ENCODE measurements around the gene ATP5F1A.

Gene ATP5F1A

GRCh38 chr18:46095532-46095931, 2.6 kb downstream of the ATP5F1A start:
- TF ChIP-seq GATA2 (IDR thresholded peaks at IDR 0.05; ENCODE audit: low read depth, low read length) (no peak), GATA3 (IDR thresholded peaks at IDR 0.05; ENCODE audit: low read depth, low read length) (no peak)

DNA sequence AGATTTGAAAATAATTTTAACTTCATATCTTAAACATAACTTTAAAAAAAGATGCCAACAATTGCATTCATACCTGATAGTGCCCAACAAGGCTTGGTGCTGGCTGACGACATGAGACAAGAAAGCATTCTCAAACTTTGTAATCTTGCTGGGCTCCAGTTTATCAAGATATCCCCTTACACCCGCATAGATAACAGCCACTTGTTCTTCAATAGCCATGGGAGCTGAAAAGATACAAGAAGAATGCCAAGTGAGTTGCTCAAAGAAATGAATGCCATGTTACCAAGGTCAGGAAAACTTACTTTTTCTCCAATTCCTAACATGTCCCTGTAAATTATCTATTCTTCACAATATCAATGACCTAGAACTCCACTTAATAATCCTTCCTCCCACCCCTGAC, 13.7 kb downstream of the ATP5F1A start:
- TF ChIP-seq GATA3 (IDR thresholded peaks at IDR 0.05; ENCODE audit: low read depth, low read length) (no peak), GATA2 (IDR thresholded peaks at IDR 0.05; ENCODE audit: low read depth, low read length) (no peak)

- TF ChIP-seq GATA2 (IDR thresholded peaks at IDR 0.05; ENCODE audit: low read depth, low read length) (no peak), GATA3 (IDR thresholded peaks at IDR 0.05; ENCODE audit: low read depth, low read length) (no peak)
These were observed 17.9 kb downstream of the ATP5F1A start for GRCh38 chr18:46080156-46080555.

DNA sequence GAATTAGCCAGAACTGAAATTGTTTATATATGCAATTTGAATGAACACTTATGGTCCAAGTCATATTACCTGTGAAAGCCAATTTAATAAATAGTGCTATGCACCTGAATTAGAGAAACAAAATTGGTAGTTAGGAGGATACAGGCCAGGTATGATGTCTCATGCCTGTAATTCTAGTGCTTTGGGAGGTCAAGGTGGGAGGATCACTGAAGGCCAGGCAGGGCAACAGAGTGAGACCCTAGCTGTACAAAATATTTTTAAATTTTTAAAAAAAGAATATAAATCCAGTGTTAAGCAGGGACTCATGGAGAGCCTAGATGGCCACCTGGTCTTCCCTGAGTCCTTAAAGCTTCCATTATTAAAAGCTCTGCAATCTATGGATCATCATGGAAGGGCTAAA, 18.8 kb downstream of the ATP5F1A start:
- TF ChIP-seq GATA2 (IDR thresholded peaks at IDR 0.05; ENCODE audit: low read depth, low read length) (no peak), GATA3 (IDR thresholded peaks at IDR 0.05; ENCODE audit: low read depth, low read length) (no peak)

GRCh38 chr18:46073474-46074331, 24.4 kb downstream of the ATP5F1A start:
- TF ChIP-seq GATA3 (IDR thresholded peaks at IDR 0.05; ENCODE audit: low read depth, low read length) (no peak), GATA2 (IDR thresholded peaks at IDR 0.05; ENCODE audit: low read depth, low read length) (no peak)

- TF ChIP-seq GATA2 (IDR thresholded peaks at IDR 0.05; ENCODE audit: low read depth, low read length) (no peak), GATA3 (IDR thresholded peaks at IDR 0.05; ENCODE audit: low read depth, low read length) (no peak)
These were observed 25.1 kb downstream of the ATP5F1A start for GRCh38 chr18:46072959-46073358.

GRCh38 chr18:46072376-46072867, 25.7 kb downstream of the ATP5F1A start:
- TF ChIP-seq GATA2 (IDR thresholded peaks at IDR 0.05; ENCODE audit: low read depth, low read length) = no peak

- TF ChIP-seq GATA2 (IDR thresholded peaks at IDR 0.05; ENCODE audit: low read depth, low read length) = no peak
- TF ChIP-seq GATA3 (IDR thresholded peaks at IDR 0.05; ENCODE audit: low read depth, low read length) = no peak
These were observed 26.3 kb downstream of the ATP5F1A start, which contains the start of gene PSTPIP2 for GRCh38 chr18:46071653-46072375. Gene PSTPIP2 (minus strand): TSS chr18:46072260. CDS start chr18:46072188, 72 bp downstream.

- TF ChIP-seq GATA2 (IDR thresholded peaks at IDR 0.05; ENCODE audit: low read depth, low read length) (no peak), GATA3 (IDR thresholded peaks at IDR 0.05; ENCODE audit: low read depth, low read length) (no peak)
These were observed 27.1 kb downstream of the ATP5F1A start for GRCh38 chr18:46070815-46071652.

- no peak for TF ChIP-seq GATA2 (IDR thresholded peaks at IDR 0.05; ENCODE audit: low read depth, low read length)
- TF ChIP-seq GATA3 (IDR thresholded peaks at IDR 0.05; ENCODE audit: low read depth, low read length) = no peak
These were observed 27.9 kb downstream of the ATP5F1A start for GRCh38 chr18:46070232-46070631.

DNA sequence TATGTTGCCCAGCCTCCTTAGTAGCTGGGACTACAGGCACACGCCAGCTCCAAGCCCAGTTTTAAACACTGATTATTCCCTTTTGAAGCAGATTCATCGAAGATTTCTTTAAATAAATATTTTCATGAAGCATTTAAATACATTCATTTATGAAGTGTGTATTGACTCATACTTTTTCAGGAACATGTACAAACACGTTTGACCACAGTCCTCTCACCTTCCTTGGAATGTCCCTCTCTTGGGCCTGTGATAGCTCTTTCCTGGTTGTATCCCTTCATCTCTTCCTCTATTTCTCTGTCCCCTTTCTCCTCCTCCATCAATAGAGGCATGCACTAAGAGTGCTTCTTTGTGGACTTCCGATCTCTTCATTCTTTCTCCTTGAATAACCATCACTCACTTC, 28.6 kb downstream of the ATP5F1A start:
- TF ChIP-seq GATA2 (IDR thresholded peaks at IDR 0.05; ENCODE audit: low read depth, low read length) = no peak
- no peak for TF ChIP-seq GATA3 (IDR thresholded peaks at IDR 0.05; ENCODE audit: low read depth, low read length)

- TF ChIP-seq GATA3 (IDR thresholded peaks at IDR 0.05; ENCODE audit: low read depth, low read length) (no peak), GATA2 (IDR thresholded peaks at IDR 0.05; ENCODE audit: low read depth, low read length) (no peak)
These were observed 29.3 kb downstream of the ATP5F1A start for GRCh38 chr18:46068763-46069162.

GRCh38 chr18:46067438-46068007, 30.6 kb downstream of the ATP5F1A start:
- no peak for TF ChIP-seq GATA3 (IDR thresholded peaks at IDR 0.05; ENCODE audit: low read depth, low read length)
- no peak for TF ChIP-seq GATA2 (IDR thresholded peaks at IDR 0.05; ENCODE audit: low read depth, low read length)

Measured in SH-SY5Y (cell line).